Activated T-cell treated with anti-CD3 and anti-CD28 coated beads for 24 hours (primary cell): ENCODE data around the gene CYSLTR1.
"Not testable (repeated sequence)": the region's sequence is repeated elsewhere in the genome, so short reads cannot be mapped to it uniquely, and the experiment has no call there.

ENCODE experiments used
- DNase-seq: peaks from one replicate; pipeline ENCODE4 v3.0.0-alpha.2; 2020; ENCODE audit warnings: low read depth

The CYSLTR1 gene

GRCh38 chrX:78327370-78328086, at the start of gene CYSLTR1:
CYSLTR1 (minus strand) TSS chrX:78327611; CDS start chrX:78273746, 53,865 bp downstream.
- DNase-seq, result no peak

GRCh38 chrX:78377186-78377585, 49.8 kb upstream of the CYSLTR1 start:
- no peak for DNase-seq

GRCh38 chrX:78375894-78376293, 48.5 kb upstream of the CYSLTR1 start:
- no peak for DNase-seq

GRCh38 chrX:78366576-78366975, 39.2 kb upstream of the CYSLTR1 start:
- no peak for DNase-seq

GRCh38 chrX:78357342-78358055, 30.1 kb upstream of the CYSLTR1 start:
- no peak for DNase-seq

- DNase-seq, result no peak
Observed at GRCh38 chrX:78333521-78333920, 6.1 kb upstream of the CYSLTR1 start.

GRCh38 chrX:78331708-78332107, 4.3 kb upstream of the CYSLTR1 start:
- DNase-seq, result no peak

DNA sequence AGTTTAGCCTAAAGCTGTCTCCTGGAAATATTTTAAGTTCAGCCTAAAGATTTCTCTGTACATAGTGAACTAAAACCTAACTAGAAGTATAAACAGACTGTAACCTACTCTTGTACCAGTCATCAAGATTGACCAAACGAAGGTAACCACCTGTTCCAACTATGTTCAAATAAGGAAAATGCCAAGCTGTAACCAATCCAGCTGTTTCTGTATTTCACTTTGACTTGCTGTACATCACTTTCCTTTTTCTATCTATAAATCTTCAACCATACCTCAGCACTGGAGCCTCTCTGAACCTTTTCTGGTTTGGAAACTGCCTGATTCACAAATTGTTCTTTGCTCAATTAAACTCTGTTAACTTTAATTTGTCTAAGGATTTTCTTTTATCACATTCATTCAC, 3.1 kb upstream of the CYSLTR1 start:
- DNase-seq, result no peak

- no peak for DNase-seq
Observed at GRCh38 chrX:78330068-78330467, 2.7 kb upstream of the CYSLTR1 start.

DNA sequence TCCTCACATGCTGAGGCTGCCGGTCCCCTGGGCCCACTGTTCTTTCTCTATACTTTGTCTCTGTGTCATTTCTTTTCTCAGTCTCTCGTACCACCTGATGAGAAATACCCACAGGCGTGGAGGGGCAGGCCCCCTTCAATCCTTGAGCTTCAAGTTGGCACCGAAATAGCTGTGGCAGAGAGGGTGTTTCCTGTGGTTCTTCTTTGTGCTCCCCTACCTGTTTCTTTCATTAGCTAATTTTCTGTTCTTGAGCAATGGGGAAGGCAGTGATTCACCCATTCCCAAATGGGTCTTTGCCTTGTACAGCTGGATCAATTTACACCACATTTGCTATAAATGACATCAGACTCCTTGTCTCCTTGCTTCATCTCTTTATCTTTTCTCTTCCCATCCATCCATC, 2.1 kb upstream of the CYSLTR1 start:
- no peak for DNase-seq

DNA sequence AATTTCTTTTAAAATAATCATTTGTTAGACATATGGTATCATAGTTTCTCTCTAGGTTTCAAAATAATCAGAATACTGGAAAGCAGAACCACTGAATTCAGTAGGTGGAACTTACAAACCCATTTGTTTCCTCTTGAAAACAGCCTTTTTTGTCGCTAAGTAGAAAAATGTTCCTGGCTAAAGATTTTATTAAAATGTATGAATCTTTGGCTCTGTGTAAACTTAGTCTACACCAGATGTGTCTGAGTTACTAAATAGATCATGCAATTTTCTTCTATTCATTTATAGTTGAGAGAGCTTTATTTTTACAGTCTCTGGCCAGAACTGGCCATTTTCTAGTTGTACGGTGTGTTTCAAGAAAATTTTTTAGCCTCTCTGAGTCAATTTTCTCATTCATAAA, 1.0 kb downstream of the CYSLTR1 start:
- no peak for DNase-seq

GRCh38 chrX:78322863-78323262, 4.5 kb downstream of the CYSLTR1 start:
- DNase-seq, result no peak

DNA sequence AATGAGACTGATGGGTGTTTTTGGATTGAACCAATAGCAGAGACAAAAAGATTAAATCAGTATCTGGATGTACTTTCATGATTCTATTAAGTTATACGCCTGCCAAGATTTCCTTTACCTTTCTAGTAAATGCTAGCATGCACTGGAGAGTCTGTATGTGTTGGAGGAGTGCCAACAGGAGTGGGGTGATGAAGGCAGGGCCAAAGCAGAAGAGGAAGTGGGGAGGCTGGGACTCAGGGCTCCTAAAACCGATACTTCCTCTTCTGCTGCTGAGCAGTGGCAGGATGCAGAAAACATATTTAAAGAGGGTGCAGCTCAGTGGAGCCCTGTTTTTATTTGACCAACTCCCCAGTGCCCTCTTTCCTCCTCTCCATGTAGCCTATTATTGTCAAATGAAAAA, 5.6 kb downstream of the CYSLTR1 start:
- no peak for DNase-seq

- DNase-seq, result no peak
Observed at GRCh38 chrX:78316265-78316664, 11.1 kb downstream of the CYSLTR1 start.

DNA sequence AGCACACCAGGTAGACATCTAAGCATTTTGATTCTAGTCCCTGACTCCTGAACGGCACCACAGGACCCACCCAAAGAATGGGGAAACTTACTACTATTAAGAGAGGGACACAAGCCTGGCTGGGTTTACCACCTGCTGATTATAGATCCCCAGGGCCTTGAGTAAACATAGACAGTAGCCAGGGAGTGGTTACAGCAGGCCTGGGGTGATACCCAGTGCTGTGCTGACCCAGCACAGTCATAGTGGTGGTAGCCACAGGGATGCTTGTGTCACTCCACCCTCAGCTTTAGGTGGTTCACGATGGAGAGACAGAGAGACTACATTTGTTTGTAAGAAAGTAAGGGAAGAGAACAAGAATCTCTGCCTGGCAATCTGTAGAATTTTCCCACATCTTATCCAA, 11.7 kb downstream of the CYSLTR1 start:
- DNase-seq, result no peak

DNA sequence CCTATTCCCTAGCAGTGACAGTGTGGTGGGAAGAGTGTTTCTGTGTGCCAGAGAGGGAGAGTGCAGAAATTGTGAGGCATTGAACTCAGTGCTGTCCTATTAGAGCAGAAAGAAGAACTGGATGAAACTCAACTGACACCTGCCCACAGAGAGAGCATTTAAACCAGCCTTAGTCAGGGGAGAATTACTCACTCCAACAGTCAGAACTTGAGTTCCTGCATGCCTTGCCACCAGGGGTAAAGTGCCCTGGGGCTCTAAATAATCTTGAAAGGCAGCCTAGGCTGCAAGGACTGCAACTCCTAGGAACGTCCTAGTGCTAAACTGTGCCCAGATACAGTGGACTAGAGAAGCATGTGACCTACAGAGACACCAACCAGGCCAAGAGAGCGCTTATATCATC, 12.8 kb downstream of the CYSLTR1 start:
- DNase-seq, result no peak

GRCh38 chrX:78313526-78313925, 13.9 kb downstream of the CYSLTR1 start:
- no peak for DNase-seq

- no peak for DNase-seq
Observed at GRCh38 chrX:78307665-78308064, 19.7 kb downstream of the CYSLTR1 start.

DNA sequence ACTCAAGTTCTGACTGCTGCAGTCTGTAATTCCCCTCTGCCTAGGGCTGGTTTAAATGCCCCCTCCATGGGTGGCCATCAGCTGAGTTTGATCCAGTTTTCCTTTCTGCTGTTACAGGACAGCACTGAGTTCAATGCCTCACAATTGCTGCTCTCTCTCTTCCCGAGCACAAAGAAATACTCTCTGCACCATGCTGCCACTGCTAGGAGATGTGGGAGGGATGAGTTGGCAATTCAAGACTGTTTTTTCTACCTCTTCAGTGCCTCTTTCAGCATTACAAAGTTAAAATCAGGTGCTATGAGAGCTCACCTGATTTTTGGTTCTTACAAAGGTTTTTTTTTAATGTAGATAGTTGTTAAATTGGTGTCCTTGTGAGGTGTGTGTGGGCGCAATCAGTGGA, 24.3 kb downstream of the CYSLTR1 start:
- DNase-seq, result no peak

DNA sequence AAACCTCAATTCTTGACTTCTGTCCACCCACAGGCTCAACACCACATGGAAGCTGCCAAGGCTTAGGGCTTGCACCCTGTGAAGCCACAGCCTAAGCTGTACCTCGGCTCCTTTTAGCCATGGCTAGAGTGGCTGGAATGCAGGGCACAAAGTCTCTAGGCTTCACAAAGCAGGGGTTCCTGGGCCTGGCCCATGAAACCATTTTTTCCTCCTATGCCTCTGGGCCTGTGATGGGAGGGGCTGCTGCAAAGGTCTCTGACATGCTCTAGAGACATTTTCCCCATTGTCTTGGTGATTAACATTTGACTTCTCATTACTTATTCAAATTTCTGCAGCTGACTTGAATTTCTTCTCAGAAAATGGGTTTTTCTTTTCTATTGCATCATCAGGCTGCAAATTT, 26.5 kb downstream of the CYSLTR1 start:
- not testable (repeated sequence) for DNase-seq

- DNase-seq, result no peak
Observed at GRCh38 chrX:78283511-78283910, 43.9 kb downstream of the CYSLTR1 start.

GRCh38 chrX:78237127-78237526, 90.3 kb downstream of the CYSLTR1 start:
- no peak for DNase-seq

GRCh38 chrX:78226047-78226446, 101.4 kb downstream of the CYSLTR1 start:
- DNase-seq, result not testable (repeated sequence)
